Prostate gland (tissue), 2 donors: ENCODE data around the gene SPEN.
A peak's percentile ranks its signal among the peaks of the same experiment; 100 is the strongest.

Experiments used
- POLR2AphosphoS5 ChIP-seq: sonication (generic); formaldehyde crosslinking; IDR thresholded peaks from one replicate; pipeline ENCODE4 v1.6.1; 2017; ENCODE audit warnings: antibody characterized with exemption
- TF ChIP-seq, protein P1 (sequence below), 4 experiments: fragments of 200-600 bp in 2 of 4; fragments of 450-650 bp in 2 of 4; sonication (generic) in 2 of 4; IDR thresholded peaks; 1 replicate in 3 of 4; 2 replicates in 1 of 4; pipeline ENCODE4 v1.5.1; 2016 to 2019; ENCODE audit warnings: antibody characterized with exemption in 4 of 4, mild to moderate bottlenecking in 2 of 4, moderate library complexity in 2 of 4

DNA sequence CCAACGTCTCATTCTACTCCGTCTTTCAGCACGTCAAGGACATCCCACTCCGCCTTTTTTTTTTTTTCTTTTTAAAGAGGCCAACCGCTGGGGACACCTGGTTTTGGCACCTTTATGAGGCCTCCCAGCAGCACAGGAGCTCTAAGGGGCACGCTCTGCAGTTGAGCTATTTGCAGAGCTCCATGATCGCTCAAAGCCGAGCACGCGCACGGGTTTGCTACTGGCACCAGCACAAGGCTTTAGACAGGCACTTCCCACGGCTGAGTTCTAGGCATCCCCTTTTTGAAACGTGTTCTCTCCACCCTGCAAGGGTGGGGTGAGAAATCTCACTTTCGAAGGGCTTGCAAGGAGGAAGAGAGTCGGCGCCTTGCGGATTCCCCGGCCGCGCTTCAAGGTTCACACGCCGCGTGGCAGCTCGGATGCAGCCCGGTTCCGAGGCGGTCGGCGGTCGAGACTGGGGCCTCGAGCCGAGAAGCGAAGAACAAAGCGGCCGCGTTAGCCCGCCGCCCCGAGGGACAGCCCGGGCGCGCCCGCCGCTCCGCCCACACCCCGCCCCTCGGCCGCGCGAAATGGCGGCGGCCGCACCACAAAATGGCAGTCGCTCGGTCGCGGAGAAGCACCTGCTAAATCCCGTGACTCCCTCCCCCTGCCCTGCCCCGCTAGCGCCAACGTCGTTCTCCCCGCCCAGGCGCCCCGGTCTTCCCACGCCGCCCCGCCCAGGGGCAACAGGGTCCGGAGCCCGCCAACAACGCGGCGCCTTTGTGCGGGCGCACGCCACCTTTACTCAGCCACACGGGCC lies 12.9 kb upstream of the SPEN start:
- TF ChIP-seq, protein P1, sequence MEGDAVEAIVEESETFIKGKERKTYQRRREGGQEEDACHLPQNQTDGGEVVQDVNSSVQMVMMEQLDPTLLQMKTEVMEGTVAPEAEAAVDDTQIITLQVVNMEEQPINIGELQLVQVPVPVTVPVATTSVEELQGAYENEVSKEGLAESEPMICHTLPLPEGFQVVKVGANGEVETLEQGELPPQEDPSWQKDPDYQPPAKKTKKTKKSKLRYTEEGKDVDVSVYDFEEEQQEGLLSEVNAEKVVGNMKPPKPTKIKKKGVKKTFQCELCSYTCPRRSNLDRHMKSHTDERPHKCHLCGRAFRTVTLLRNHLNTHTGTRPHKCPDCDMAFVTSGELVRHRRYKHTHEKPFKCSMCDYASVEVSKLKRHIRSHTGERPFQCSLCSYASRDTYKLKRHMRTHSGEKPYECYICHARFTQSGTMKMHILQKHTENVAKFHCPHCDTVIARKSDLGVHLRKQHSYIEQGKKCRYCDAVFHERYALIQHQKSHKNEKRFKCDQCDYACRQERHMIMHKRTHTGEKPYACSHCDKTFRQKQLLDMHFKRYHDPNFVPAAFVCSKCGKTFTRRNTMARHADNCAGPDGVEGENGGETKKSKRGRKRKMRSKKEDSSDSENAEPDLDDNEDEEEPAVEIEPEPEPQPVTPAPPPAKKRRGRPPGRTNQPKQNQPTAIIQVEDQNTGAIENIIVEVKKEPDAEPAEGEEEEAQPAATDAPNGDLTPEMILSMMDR (IDR thresholded peaks at IDR 0.05) = peak in 1 of 4 experiments; percentile 3
- peak; percentile 89 for TF ChIP-seq POLR2AphosphoS5
